OCI-LY3 (cell line): Measurements from ENCODE around the gene CYB561D1.

ENCODE experiments used
- H2AFZ ChIP-seq: fragments of 200-600, 300-600 bp; shearing (Covaris generic); 2 replicates; pipeline ENCODE4 v1.6.0; 2014; ENCODE audit warnings: antibody characterized with exemption, low read depth, low read length
- H3K27ac ChIP-seq: fragments of 200-600, 300-600 bp; sonication (generic); 2 replicates; pipeline ENCODE4 v1.5.1; 2014; ENCODE audit warnings: mild to moderate bottlenecking, low read length, moderate library complexity, mixed read lengths
- H3K27me3 ChIP-seq: fragments of 200-600, 300-600 bp; sonication (generic); 2 replicates; pipeline ENCODE4 v1.6.1; 2014; ENCODE audit warnings: low read depth, low read length, mixed read lengths
- H3K36me3 ChIP-seq: fragments of 200-600, 300-600 bp; sonication (generic); replicated peaks from 2 replicates; pipeline ENCODE3; 2014; ENCODE audit warnings: low read depth, low read length, mixed read lengths
- H3K4me1 ChIP-seq: fragments of 300-600, 200-600 bp; sonication (generic); 2 replicates; pipeline ENCODE4 v1.6.1; 2014; ENCODE audit warnings: low read length, mixed read lengths
- H3K4me2 ChIP-seq: fragments of 200-600, 300-600 bp; sonication (generic); 2 replicates; pipeline ENCODE4 v1.6.1; 2014; ENCODE audit warnings: low read length, mixed read lengths
- H3K4me3 ChIP-seq: fragments of 300-600, 200-600 bp; sonication (generic); 2 replicates; pipeline ENCODE4 v1.5.1; 2014; ENCODE audit warnings: antibody characterized with exemption, mild to moderate bottlenecking, low read length, moderate library complexity
- H3K79me2 ChIP-seq: fragments of 300-600, 200-600 bp; shearing (Covaris generic); 2 replicates; pipeline ENCODE4 v1.6.1; 2014; ENCODE audit warnings: mild to moderate bottlenecking, low read length, mixed read lengths
- H3K9ac ChIP-seq: fragments of 300-600, 200-600 bp; shearing (Covaris generic); 2 replicates; pipeline ENCODE4 v1.6.0; 2014; ENCODE audit warnings: mild to moderate bottlenecking, low read length, moderate library complexity
- H3K9me3 ChIP-seq: fragments of 200-600, 300-600 bp; shearing (Covaris generic); 2 replicates; pipeline ENCODE4 v1.6.1; 2014; ENCODE audit warnings: low read length, mixed read lengths; ENCODE audit not compliant: insufficient read depth
- H4K20me1 ChIP-seq: fragments of 200-600, 300-600 bp; sonication (generic); 2 replicates; pipeline ENCODE4 v1.6.1; 2016; ENCODE audit warnings: low read length, mixed read lengths; ENCODE audit not compliant: insufficient read depth
- EZH2phosphoT487 ChIP-seq: fragments of 200-600 bp; shearing (Covaris generic); IDR thresholded peaks from 2 replicates; pipeline ENCODE4 v1.6.1; 2018; ENCODE audit warnings: antibody characterized with exemption, mixed run types, low read depth
- TF ChIP-seq, protein P1 (sequence below): fragments of 200-600, 300-600 bp; sonication (generic); IDR thresholded peaks from 2 replicates; pipeline ENCODE4 v1.5.1; 2014; ENCODE audit warnings: antibody characterized with exemption, low read length, low read depth

The CYB561D1 gene

DNA sequence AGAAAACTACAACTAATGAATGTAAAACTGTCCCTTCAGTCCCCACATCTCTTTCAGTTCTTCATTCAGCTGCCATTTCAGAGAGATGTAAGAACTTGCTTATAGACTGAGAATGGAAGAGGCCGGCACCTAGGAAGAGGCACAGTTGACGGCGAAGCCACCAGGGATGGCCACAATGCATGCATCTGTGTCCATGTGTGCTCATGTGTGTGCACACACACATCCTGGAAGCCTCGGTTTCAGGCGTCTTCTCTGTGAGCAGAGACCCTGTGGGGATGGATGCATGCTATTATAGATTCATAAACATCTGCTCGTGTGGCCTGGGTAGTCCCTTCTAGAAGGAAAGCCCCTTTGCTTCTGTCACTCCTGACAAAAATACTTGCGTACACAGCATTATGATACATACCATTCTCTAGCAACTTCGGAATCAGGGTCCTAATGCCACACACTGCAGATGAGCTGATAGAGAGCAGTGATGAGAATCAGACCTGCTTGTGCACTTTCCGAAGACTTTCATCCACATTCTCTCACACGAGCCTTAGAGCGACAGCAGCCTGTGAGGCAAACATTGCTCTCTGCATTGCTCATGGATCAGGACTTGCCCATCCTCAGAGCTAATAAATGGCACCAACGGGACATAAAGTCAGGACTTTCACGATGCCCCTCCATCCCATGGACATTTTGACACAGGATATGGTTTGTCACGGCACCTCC is 33.4 kb downstream of the CYB561D1 start:
- Histone ChIP-seq H3K4me1 (peaks cover 58% of the 10 kb centered on the region), H3K4me2 (peak overlapping the region; percentile 95), H4K20me1 (no peaks in the 10 kb centered on the region), H3K4me3 (peak overlapping the region; percentile 75), H3K9me3 (no peaks in the 10 kb centered on the region), H3K27ac (peak overlapping the region; percentile 92), H3K9ac (peak overlapping the region; percentile 67), H2AFZ (peak overlapping the region; percentile 51), H3K79me2 (no peaks in the 10 kb centered on the region), H3K36me3 (no peaks in the 10 kb centered on the region), H3K27me3 (no peaks in the 10 kb centered on the region)
- TF ChIP-seq, protein P1, sequence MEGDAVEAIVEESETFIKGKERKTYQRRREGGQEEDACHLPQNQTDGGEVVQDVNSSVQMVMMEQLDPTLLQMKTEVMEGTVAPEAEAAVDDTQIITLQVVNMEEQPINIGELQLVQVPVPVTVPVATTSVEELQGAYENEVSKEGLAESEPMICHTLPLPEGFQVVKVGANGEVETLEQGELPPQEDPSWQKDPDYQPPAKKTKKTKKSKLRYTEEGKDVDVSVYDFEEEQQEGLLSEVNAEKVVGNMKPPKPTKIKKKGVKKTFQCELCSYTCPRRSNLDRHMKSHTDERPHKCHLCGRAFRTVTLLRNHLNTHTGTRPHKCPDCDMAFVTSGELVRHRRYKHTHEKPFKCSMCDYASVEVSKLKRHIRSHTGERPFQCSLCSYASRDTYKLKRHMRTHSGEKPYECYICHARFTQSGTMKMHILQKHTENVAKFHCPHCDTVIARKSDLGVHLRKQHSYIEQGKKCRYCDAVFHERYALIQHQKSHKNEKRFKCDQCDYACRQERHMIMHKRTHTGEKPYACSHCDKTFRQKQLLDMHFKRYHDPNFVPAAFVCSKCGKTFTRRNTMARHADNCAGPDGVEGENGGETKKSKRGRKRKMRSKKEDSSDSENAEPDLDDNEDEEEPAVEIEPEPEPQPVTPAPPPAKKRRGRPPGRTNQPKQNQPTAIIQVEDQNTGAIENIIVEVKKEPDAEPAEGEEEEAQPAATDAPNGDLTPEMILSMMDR, result no peak
- no peak for TF ChIP-seq EZH2phosphoT487

DNA sequence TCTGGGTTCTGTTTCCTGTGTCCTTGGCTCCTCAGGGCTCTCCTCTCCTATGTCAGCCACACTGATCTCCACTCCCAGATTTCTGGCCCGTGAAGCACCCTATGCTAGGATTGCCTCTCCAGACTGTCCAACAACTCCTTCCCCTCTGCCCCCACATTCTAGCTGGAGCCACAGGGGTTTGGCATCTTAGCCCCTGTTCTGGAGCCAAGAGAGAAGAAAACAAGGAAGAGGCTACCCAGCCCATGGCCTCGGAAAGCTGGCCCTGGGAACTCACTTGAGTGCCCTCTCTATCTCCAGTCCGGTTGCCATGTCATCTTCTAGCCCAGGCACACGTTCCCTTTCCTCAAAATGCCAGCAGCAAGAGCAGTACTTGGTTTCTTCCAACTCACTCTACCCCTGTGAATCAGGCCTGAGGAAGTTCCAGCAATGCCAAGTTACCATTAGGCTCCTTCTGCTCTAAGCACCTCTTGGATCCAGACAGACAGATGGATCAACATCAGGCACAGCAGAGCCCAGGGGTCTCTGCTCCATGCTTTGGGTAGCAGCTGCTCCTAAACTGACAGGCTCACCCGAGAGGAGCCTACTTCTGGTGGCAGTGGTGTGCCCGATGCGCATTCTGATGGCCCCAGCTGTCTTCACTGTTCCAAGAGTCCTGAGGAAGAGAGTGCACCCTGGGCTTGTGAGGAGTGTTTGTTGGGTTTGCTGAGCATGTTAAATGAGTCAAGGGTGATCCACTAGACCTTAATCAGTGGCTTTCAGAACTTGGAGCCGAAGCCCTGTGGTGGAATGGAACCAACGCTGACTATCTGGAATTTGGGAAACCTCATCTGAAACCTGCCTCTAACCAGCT is 34.2 kb downstream of the CYB561D1 start:
- Histone ChIP-seq H3K36me3 (no peaks in the 10 kb centered on the region), H3K9me3 (no peaks in the 10 kb centered on the region), H3K4me1 (peaks cover 62% of the 10 kb centered on the region), H3K27ac (peak overlapping the region; percentile 92), H4K20me1 (no peaks in the 10 kb centered on the region), H3K4me2 (peak overlapping the region; percentile 95), H3K9ac (peak overlapping the region; percentile 67), H3K4me3 (peak overlapping the region; percentile 75), H3K79me2 (no peaks in the 10 kb centered on the region), H3K27me3 (no peaks in the 10 kb centered on the region), H2AFZ (peak overlapping the region; percentile 51)
- no peak for TF ChIP-seq EZH2phosphoT487
- TF ChIP-seq, protein P1, result no peak

DNA sequence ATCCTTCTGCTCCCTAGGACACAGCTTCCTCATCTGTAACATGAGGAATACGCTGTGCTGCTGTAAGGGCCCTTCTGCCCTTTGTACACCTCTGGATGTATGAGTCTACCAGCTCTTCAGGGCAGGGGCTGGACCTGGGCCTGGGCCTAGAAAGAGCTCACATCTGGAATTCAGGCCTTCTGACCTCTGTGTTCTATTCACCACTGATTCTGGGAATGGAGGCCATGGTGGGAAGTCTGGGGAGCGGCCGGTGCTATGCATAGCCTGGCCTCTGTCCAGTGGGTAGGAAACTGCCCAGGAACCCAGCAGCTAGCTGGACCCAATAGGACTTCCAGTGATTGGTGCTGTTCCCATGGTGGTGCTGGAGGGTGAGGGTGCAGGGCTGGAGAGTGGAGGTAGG is 34.8 kb downstream of the CYB561D1 start:
- no peaks in the 10 kb centered on the region for H3K27me3 ChIP-seq
- TF ChIP-seq, protein P1, result no peak
- H3K36me3 ChIP-seq, result no peaks in the 10 kb centered on the region
- no peak overlapping the region for H2AFZ ChIP-seq
- H3K4me1 ChIP-seq, result peaks cover 62% of the 10 kb centered on the region
- H3K9ac ChIP-seq, result no peak overlapping the region
- no peaks in the 10 kb centered on the region for H3K79me2 ChIP-seq
- no peaks in the 10 kb centered on the region for H4K20me1 ChIP-seq
- H3K9me3 ChIP-seq, result no peaks in the 10 kb centered on the region
- H3K4me2 ChIP-seq, result no peak overlapping the region
- H3K27ac ChIP-seq, result no peak overlapping the region
- no peak overlapping the region for H3K4me3 ChIP-seq

DNA sequence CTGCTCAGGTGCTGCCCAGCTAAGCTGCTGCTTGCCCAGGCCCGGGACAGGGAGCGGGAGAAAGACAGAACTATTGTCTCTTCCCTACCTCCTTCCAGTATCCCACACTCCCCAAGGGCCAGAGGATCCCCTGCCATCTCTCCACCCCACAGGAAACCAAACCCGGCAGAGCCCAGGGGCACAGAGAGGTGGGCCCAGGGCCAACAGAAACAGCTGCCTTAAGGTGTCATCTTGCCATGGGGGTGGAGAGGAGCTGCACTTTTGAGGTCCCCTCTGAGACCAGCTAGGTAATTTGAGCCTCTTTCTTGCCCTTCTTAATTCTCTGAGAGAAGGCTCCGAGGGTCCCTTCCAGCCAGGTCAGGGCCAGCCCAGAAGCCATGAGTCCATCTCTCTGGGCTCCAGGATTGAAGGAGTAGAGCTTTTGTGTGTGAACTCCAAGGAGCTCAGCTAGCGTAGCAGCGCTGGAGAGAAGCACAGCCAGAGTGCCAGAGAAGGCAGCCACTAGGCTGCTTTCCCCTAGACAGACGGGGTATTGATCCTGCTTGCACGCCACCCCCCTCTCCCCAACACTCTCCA is 36.1 kb downstream of the CYB561D1 start:
- Histone ChIP-seq H3K36me3 (no peaks in the 10 kb centered on the region), H3K9me3 (no peaks in the 10 kb centered on the region), H4K20me1 (no peaks in the 10 kb centered on the region), H3K4me2 (no peak overlapping the region), H2AFZ (peak overlapping the region; percentile 54; the same call in 1 of the 2 replicates), H3K27ac (no peak overlapping the region), H3K27me3 (no peaks in the 10 kb centered on the region), H3K9ac (no peak overlapping the region), H3K79me2 (no peaks in the 10 kb centered on the region), H3K4me1 (peaks cover 62% of the 10 kb centered on the region), H3K4me3 (no peak overlapping the region)
- TF ChIP-seq, protein P1, result no peak
- no peak for TF ChIP-seq EZH2phosphoT487
